IPS-11a (cell line): Measurements from ENCODE around the gene RFPL3.
"Not testable (repeated sequence)": the region's sequence is repeated elsewhere in the genome, so short reads cannot be mapped to it uniquely, and the experiment has no call there.

ENCODE experiments used
- H3K4me3 ChIP-seq: one replicate; pipeline ENCODE4 v1.5.1; 2013; ENCODE audit warnings: low read depth, low read length, control low read depth

Gene RFPL3

GRCh38 chr22:32357567-32357966 is at the start of gene RFPL3:
Gene RFPL3, plus strand, starts transcription at chr22:32357867. Its CDS starts 205 bp downstream, at chr22:32358072.
- not testable (repeated sequence) for H3K4me3 ChIP-seq

- H3K4me3 ChIP-seq, result no peak overlapping the region
Measured at GRCh38 chr22:32308191-32308590, 49.5 kb upstream of the RFPL3 start.

GRCh38 chr22:32308934-32309333 is 48.7 kb upstream of the RFPL3 start:
- no peak overlapping the region for H3K4me3 ChIP-seq

- no peak overlapping the region for H3K4me3 ChIP-seq
Measured at GRCh38 chr22:32309585-32310251, 47.9 kb upstream of the RFPL3 start.

- H3K4me3 ChIP-seq, result no peak overlapping the region
Measured at GRCh38 chr22:32310777-32311176, 46.9 kb upstream of the RFPL3 start.

- no peak overlapping the region for H3K4me3 ChIP-seq
Measured at GRCh38 chr22:32311551-32312071, 46.1 kb upstream of the RFPL3 start.

- no peak overlapping the region for H3K4me3 ChIP-seq
Measured at GRCh38 chr22:32312748-32313147, 44.9 kb upstream of the RFPL3 start.

- H3K4me3 ChIP-seq, result no peak overlapping the region
Measured at GRCh38 chr22:32313532-32313931, 44.1 kb upstream of the RFPL3 start.

GRCh38 chr22:32317524-32317923 is 40.1 kb upstream of the RFPL3 start:
- H3K4me3 ChIP-seq, result no peak overlapping the region

GRCh38 chr22:32318361-32318760 is 39.3 kb upstream of the RFPL3 start:
- H3K4me3 ChIP-seq, result no peak overlapping the region

GRCh38 chr22:32319861-32320406 is 37.7 kb upstream of the RFPL3 start:
- no peak overlapping the region for H3K4me3 ChIP-seq

GRCh38 chr22:32322986-32323385 is 34.7 kb upstream of the RFPL3 start:
- H3K4me3 ChIP-seq, result no peak overlapping the region

- no peak overlapping the region for H3K4me3 ChIP-seq
Measured at GRCh38 chr22:32323513-32324164, 34.0 kb upstream of the RFPL3 start.

GRCh38 chr22:32324505-32325415 is 32.9 kb upstream of the RFPL3 start:
- H3K4me3 ChIP-seq, result no peak overlapping the region

GRCh38 chr22:32325416-32325801 is 32.3 kb upstream of the RFPL3 start:
- no peak overlapping the region for H3K4me3 ChIP-seq

- H3K4me3 ChIP-seq, result no peak overlapping the region
Measured at GRCh38 chr22:32325811-32326237, 31.8 kb upstream of the RFPL3 start.

GRCh38 chr22:32326647-32327046 is 31.0 kb upstream of the RFPL3 start:
- H3K4me3 ChIP-seq, result no peak overlapping the region

- H3K4me3 ChIP-seq, result no peak overlapping the region
Measured at GRCh38 chr22:32327066-32327465, 30.6 kb upstream of the RFPL3 start.

- H3K4me3 ChIP-seq, result no peak overlapping the region
Measured at GRCh38 chr22:32327596-32328171, 30.0 kb upstream of the RFPL3 start.

GRCh38 chr22:32328306-32329201 is 29.1 kb upstream of the RFPL3 start:
- no peak overlapping the region for H3K4me3 ChIP-seq
